ENCODE results near the gene CIT.
"Not testable (repeated sequence)": the region's sequence is repeated elsewhere in the genome, so short reads cannot be mapped to it uniquely, and the experiment has no call there.

DNA sequence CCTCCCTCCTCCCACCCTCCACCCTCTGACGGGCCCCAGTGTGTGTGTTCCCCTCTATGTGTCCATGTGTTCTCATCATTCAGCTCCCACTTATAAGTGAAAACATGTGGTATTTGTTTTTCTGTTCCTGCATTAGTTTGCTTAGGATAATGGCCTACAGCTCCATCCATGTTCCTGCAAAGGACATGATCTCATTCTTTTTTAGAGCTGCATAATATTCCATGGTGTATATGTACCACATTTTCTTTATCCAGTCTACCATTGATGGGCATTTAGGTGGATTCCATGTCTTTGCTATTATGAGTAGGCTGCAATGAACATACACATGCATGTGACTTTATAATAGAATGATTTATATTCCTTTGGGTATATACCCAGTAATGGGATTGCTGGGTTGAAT, 170.7 kb downstream of the CIT start:
- TF ChIP-seq, protein P1, sequence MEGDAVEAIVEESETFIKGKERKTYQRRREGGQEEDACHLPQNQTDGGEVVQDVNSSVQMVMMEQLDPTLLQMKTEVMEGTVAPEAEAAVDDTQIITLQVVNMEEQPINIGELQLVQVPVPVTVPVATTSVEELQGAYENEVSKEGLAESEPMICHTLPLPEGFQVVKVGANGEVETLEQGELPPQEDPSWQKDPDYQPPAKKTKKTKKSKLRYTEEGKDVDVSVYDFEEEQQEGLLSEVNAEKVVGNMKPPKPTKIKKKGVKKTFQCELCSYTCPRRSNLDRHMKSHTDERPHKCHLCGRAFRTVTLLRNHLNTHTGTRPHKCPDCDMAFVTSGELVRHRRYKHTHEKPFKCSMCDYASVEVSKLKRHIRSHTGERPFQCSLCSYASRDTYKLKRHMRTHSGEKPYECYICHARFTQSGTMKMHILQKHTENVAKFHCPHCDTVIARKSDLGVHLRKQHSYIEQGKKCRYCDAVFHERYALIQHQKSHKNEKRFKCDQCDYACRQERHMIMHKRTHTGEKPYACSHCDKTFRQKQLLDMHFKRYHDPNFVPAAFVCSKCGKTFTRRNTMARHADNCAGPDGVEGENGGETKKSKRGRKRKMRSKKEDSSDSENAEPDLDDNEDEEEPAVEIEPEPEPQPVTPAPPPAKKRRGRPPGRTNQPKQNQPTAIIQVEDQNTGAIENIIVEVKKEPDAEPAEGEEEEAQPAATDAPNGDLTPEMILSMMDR (IDR thresholded peaks at IDR 0.05): not testable (repeated sequence)
- not testable (repeated sequence) for TF ChIP-seq POLR2A, EP300, POLR2AphosphoS5 (IDR thresholded peaks at IDR 0.05)

Data from sigmoid colon (tissue), 4 donors.